PC-3 (cell line): ENCODE data around the gene HOXC11.

Source experiments
- EZH2 ChIP-seq: fragments of 300-600 bp; sonication (generic); IDR thresholded peaks from one replicate; pipeline ENCODE4 v1.6.1; 2017; ENCODE audit warnings: antibody characterized with exemption, mild to moderate bottlenecking, low read length; ENCODE audit not compliant: unreplicated experiment
- EZH2phosphoT487 ChIP-seq: fragments of 300-600 bp; sonication (generic); IDR thresholded peaks from 2 replicates; pipeline ENCODE4 v1.6.1; 2018; ENCODE audit warnings: mild to moderate bottlenecking, antibody characterized with exemption, low read length, borderline replicate concordance
- TF ChIP-seq, protein P1 (sequence below): fragments of 300-600 bp; sonication (generic); conservative IDR thresholded peaks from 2 replicates; pipeline ENCODE4 v1.5.1; 2017; ENCODE audit warnings: antibody characterized with exemption, low read depth, mild to moderate bottlenecking, low read length

DNA sequence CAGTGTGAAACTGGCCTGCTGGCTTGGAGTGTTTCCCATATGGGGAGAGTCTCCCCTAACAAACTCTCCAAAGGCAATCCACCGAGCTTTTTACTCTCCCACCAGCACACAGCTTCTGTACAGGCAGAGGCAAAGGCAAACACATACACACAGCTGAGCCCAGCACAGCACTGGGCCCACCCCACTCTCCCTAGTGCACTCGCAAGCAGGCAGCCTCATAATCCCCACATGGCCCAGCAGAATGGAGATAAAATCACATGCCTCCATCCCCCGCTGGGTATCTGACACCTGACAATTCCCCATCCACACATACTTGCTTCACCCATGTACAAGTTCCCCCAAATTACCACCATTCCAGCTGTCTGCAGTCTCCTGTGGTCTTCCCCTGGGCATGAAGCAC lies 14.8 kb upstream of the HOXC11 start:
- TF ChIP-seq EZH2 = no peak
- TF ChIP-seq, protein P1, sequence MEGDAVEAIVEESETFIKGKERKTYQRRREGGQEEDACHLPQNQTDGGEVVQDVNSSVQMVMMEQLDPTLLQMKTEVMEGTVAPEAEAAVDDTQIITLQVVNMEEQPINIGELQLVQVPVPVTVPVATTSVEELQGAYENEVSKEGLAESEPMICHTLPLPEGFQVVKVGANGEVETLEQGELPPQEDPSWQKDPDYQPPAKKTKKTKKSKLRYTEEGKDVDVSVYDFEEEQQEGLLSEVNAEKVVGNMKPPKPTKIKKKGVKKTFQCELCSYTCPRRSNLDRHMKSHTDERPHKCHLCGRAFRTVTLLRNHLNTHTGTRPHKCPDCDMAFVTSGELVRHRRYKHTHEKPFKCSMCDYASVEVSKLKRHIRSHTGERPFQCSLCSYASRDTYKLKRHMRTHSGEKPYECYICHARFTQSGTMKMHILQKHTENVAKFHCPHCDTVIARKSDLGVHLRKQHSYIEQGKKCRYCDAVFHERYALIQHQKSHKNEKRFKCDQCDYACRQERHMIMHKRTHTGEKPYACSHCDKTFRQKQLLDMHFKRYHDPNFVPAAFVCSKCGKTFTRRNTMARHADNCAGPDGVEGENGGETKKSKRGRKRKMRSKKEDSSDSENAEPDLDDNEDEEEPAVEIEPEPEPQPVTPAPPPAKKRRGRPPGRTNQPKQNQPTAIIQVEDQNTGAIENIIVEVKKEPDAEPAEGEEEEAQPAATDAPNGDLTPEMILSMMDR = no peak
- TF ChIP-seq EZH2phosphoT487 = no peak
